T47D (cell line): ENCODE results near the gene MGAT5.

ENCODE experiments used
- DNase-seq, 2 experiments: peaks; one replicate each; pipeline versions ENCODE4 v3.0.0 to v3.0.0-alpha.2; 2011 to 2012; ENCODE audit warnings: low read depth in 1 of 2, low spot score in 1 of 2
- JUND ChIP-seq: IDR thresholded peaks from 2 replicates; pipeline ENCODE4 v1.6.1; 2012; ENCODE audit warnings: low read depth
- in situ Hi-C: cut with HindIII; loops from 2 replicates; pipeline ENCODE4 v1.10.0; 2016; ENCODE audit warnings: low sequenced_read_pairs, low pct_unique_long_range_greater_than_20kb

Gene MGAT5

GRCh38 chr2:134416018-134416417 lies 162.1 kb downstream of the MGAT5 start:
- DNase-seq, result no peak
- no peak for TF ChIP-seq JUND
- in situ Hi-C loops, result no loop called here

GRCh38 chr2:134416637-134417036 lies 162.8 kb downstream of the MGAT5 start:
- TF ChIP-seq JUND, result no peak
- in situ Hi-C loops, result no loop called here
- no peak for DNase-seq

- in situ Hi-C loops, result no loop called here
- no peak for TF ChIP-seq JUND
- no peak for DNase-seq
These were observed 164.2 kb downstream of the MGAT5 start for GRCh38 chr2:134417968-134418582.

GRCh38 chr2:134420259-134420658 lies 166.4 kb downstream of the MGAT5 start:
- TF ChIP-seq JUND, result no peak
- no peak for DNase-seq
- in situ Hi-C loops, result no loop called here

- TF ChIP-seq JUND, result no peak
- DNase-seq, result no peak
- in situ Hi-C loops, result no loop called here
These were observed 167.0 kb downstream of the MGAT5 start for GRCh38 chr2:134420920-134421319.

- no peak for TF ChIP-seq JUND
- in situ Hi-C loops, result no loop called here
- no peak for DNase-seq
These were observed 167.9 kb downstream of the MGAT5 start for GRCh38 chr2:134421556-134422328.

- TF ChIP-seq JUND, result no peak
- no peak for DNase-seq
- in situ Hi-C loops, result no loop called here
These were observed 172.0 kb downstream of the MGAT5 start for GRCh38 chr2:134425724-134426496.

- no peak for DNase-seq
- no peak for TF ChIP-seq JUND
- in situ Hi-C loops, result no loop called here
These were observed 172.8 kb downstream of the MGAT5 start for GRCh38 chr2:134426721-134427120.

- no peak for TF ChIP-seq JUND
- DNase-seq, result no peak
- in situ Hi-C loops, result no loop called here
These were observed 176.0 kb downstream of the MGAT5 start for GRCh38 chr2:134429886-134430285.

- DNase-seq, result no peak
- in situ Hi-C loops, result no loop called here
- TF ChIP-seq JUND, result no peak
These were observed 178.1 kb downstream of the MGAT5 start for GRCh38 chr2:134431838-134432434.

GRCh38 chr2:134432435-134432883 lies 178.6 kb downstream of the MGAT5 start:
- in situ Hi-C loops, result no loop called here
- DNase-seq, result peak in 1 of 2 experiments; percentile 8
- TF ChIP-seq JUND, result no peak

GRCh38 chr2:134433469-134433868 lies 179.6 kb downstream of the MGAT5 start:
- no peak for TF ChIP-seq JUND
- in situ Hi-C loops, result no loop called here
- no peak for DNase-seq

- no peak for DNase-seq
These were observed 180.1 kb downstream of the MGAT5 start for GRCh38 chr2:134433979-134434378.

More at GRCh38 chr2:134433979-134434378, 180.1 kb downstream of the MGAT5 start:
- no peak for TF ChIP-seq JUND
- in situ Hi-C loops, result no loop called here
